RCC 7860 (cell line): ENCODE results near the gene TMBIM1.

Source experiments
- DNase-seq: peaks from one replicate; pipeline ENCODE4 v3.0.0-alpha.2; 2015; ENCODE audit warnings: low spot score
- FAIRE-seq: peaks from 2 replicates; lab custom pipeline; 2012; peaks lifted over from hg19 to GRCh38; lab: Jason Lieb, UNC

TMBIM1 gene, protein sequence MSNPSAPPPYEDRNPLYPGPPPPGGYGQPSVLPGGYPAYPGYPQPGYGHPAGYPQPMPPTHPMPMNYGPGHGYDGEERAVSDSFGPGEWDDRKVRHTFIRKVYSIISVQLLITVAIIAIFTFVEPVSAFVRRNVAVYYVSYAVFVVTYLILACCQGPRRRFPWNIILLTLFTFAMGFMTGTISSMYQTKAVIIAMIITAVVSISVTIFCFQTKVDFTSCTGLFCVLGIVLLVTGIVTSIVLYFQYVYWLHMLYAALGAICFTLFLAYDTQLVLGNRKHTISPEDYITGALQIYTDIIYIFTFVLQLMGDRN

DNA sequence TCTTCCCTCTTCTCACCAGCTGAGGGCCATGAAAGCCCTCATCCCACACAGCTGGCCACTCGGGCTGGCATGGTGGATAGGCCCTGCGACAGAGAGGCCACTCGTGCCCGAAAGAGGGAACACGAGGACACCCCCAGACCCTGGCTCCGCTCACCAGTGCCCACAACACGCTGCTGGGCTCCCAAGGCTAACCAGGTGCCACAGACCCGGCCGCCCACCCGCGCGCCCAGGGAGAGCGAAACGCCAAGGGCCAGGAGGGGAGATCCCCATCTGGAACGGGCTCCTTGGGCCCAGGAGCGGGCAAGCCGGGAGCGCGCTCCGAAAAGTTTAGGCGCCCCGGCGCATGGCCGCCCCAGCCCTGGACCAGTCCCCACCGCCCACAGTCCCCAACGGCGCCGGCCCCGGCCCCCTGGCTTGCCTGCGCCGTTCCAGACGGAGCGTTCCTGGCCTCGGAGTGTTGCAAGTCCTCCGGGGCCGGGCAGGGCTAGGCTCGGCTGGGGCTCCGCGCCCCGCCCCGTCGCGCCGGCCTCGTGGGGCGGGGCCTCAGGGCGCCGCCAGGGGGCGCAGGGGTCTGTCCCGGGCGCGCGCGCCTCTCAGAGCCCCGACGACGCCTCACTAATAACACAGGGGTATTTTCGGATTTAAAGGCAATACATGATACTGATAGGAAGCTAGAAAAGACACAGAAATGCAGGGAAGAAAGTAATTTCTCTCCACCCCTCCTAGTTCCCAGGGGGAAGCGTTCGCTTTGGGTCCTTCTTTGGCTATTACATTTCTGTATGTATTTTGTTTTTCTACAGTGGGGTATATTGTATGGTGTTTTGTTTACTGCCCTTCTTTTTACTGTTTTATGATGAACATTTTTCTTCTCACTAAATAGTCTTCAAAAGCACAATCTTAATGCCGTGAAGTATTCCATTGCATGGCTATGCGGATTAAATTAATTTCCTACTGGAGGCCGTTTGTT lies at the start of gene TMBIM1:
Gene TMBIM1 (minus strand): TSS at position 456 of the 967 bp plus-strand sequence. CDS start 10,362 bp downstream, outside the sequence.
- peak; percentile 38 for DNase-seq
- FAIRE-seq: no peak

DNA sequence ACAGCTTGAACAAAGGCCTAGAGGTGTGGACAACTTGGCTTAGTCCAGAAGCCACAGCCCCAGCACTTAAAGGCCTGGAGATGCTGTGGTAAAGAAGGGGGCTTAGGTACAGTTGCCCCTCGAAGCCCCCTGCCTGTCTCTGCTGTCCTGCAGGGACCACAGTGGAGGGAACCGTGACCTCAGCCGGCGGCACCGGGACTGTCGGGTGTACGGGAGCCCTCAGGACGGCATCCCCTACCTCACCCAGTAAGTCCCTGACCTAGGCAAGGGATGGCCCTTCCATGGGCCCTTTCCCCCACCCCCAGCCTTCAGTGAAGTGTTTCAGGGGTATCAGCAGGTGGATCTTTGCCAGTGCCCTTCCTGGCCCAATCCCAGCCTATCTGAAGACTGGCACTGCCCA lies 49.1 kb upstream of the TMBIM1 start:
- no peak for FAIRE-seq

GRCh38 chr2:218340656-218341055 lies 48.4 kb upstream of the TMBIM1 start:
- FAIRE-seq: no peak
- DNase-seq: no peak

More for the DNA sequence above, 49.1 kb upstream of the TMBIM1 start:
- DNase-seq: no peak

- no peak for FAIRE-seq
- DNase-seq: no peak
Observed at GRCh38 chr2:218334531-218334930, 42.2 kb upstream of the TMBIM1 start.

DNA sequence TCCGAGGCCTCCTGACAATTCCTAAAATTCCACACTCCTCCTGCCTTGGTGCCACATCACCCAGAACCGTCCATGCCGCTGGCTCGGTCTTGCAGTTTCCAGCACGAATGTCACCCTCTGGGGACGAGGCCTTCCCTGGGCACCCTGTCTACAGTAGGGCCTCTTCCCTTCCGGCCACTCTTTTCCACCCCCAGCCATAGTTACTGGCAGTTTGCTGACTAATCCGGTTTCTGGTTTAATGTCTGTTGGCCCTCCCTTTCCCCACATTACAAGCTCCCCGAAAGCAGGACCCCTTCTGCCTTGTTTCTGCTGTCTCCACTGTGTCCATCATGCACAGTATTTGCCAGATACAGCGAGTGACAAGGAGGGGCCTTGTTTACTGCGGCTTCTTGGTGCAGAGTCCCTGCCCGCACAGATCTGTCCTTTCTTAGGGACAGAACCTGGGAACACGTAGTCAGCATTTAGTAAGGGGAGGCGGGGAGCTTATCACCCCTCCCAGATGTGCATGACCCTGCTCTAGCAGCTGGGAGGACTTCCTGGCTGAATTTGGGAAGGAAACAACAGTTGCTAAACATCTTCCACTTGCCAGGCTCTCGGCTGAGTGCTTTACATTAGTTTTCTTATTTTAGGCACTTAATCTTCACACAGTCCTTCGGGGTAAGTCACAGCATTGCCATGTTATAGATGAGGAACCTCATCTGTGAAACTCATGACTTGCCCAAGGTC lies 40.8 kb upstream of the TMBIM1 start:
- no peak for FAIRE-seq
- DNase-seq: no peak

DNA sequence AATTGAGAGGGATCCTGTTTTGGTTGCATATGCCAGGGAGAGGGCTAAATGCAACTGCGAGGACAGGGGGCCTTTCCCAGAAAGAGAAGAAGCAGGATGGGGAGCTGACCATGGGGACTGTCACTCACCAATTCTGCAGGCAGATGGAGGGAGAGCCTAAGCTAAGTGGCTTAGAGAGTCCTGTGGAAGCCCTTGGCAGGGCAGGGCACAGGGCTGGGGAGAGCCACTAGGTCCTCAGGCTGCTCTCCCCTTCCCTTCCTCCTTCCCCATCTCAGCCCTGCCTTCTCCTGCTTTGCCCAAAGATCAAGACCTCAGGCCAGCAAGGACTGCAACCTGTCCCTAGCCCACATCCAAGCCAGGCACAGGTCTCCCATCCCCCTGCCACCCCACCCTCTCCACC lies 40.0 kb upstream of the TMBIM1 start:
- FAIRE-seq: no peak
- DNase-seq: no peak

GRCh38 chr2:218331745-218332144 lies 39.4 kb upstream of the TMBIM1 start:
- no peak for FAIRE-seq
- no peak for DNase-seq

DNA sequence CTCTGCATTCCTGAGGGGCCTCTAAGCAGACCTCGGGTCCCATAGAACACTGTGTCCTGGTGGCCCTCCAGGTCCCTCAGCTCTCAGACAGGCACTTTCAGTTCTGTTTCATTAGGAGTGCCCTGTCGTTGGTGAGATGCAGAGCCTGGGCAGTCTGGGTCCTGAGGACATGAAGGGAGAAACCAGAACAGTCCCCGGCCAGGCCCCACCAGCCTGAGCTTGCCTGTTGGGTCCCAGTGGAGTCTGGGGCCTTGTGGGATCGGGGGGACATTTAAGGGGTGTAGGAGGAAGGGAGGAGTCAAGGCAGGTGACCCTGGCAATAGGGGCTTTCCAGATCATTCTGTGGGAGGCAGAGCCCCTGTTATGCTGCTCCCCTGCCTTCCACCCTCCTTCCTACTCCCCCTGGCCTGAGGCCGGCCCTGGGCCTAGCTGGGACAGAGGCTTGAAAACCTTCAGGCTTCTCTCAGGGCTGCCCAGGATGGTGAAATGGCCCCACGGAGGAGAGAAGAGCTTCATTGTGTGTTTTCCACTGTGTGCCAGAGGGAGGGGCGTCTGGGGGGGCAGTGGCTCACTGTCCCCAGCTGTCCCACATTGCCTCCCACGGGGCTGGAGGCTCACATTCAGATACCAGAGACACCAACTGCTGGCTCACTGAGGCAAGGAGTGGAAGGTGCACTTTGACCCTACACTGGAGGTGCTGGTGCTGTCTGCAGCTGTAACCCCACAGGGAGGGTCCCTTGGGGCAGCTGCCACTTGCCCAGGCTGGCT lies 37.7 kb upstream of the TMBIM1 start:
- DNase-seq (no peak), FAIRE-seq (no peak)

GRCh38 chr2:218329027-218329825 lies 36.9 kb upstream of the TMBIM1 start:
- DNase-seq (no peak), FAIRE-seq (no peak)

DNA sequence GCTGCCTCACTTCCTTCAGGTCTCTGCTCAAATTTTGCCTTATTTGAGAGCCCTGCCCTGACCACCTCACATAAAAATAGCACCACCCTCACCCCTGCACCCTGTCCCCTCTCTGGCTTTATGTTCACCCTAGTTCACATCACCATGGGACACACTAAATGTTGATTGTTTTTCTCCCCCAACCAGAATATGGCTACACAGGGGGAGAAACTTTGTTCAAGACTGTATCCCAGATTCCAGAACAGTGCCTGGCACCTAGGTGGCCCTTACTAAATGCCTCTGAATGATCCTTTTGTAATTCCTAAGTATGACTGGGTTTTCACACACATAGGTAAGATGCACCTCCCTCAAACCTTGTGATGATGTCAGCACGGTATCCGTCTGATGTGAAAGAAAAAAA lies 36.0 kb upstream of the TMBIM1 start:
- no peak for FAIRE-seq
- no peak for DNase-seq

DNA sequence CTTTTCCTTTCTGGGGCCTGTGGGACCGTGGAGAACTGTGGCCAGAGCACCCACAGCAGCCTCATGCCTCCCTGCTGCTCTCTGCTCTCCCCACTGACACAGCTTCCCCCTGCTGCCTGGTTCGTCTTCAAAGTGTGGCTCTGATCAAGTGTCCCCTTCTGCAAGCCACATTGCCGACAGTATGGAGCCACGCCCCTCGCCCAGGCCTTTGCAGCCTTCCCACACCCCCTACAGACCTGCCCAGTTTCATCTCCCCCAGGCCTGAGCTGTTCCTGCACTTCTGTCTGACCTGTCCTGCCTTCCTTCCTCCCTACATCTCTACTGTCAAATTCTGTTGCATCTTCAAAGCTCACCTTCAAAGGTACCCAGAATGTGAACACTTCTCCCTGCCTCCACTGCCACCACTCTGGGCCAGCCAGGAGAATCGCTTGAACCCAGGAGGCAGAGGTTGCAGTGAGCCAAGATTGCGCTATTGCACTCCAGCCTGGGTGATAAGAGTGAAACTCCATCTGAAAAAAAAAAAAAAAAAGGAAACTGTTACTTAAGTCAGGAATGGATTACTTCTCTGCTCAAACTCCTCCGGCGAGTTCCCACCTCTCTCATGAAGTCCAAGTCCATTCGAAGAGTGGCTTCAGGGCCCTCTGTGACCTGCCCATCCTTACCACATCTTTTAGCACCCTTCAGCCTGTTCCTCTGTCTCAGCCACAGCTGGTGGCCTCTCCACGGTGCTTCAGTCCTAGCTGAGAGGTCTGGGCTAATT lies 35.3 kb upstream of the TMBIM1 start:
- FAIRE-seq (no peak), DNase-seq (no peak)

DNA sequence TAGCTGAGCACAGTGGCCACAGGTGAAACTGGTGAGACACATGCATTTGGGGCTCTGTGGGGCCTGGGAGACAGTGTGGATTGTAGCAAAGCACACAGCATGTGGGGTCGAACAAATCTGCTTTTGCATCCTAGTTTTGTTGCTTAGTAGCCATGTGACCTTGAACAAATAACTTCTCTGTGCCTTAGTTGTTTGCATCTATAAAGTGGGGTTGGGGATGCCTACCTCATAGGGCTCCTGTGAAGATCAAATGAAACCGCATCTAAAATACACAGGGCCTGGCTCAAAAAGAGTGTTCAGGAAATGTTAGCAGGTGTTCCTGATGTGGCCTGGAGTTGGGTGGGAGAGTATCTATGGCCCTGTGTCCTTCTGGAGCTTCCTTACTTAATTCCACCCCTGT lies 34.0 kb upstream of the TMBIM1 start:
- FAIRE-seq (no peak), DNase-seq (no peak)

GRCh38 chr2:218325566-218326160 lies 33.4 kb upstream of the TMBIM1 start:
- DNase-seq (no peak), FAIRE-seq (no peak)

DNA sequence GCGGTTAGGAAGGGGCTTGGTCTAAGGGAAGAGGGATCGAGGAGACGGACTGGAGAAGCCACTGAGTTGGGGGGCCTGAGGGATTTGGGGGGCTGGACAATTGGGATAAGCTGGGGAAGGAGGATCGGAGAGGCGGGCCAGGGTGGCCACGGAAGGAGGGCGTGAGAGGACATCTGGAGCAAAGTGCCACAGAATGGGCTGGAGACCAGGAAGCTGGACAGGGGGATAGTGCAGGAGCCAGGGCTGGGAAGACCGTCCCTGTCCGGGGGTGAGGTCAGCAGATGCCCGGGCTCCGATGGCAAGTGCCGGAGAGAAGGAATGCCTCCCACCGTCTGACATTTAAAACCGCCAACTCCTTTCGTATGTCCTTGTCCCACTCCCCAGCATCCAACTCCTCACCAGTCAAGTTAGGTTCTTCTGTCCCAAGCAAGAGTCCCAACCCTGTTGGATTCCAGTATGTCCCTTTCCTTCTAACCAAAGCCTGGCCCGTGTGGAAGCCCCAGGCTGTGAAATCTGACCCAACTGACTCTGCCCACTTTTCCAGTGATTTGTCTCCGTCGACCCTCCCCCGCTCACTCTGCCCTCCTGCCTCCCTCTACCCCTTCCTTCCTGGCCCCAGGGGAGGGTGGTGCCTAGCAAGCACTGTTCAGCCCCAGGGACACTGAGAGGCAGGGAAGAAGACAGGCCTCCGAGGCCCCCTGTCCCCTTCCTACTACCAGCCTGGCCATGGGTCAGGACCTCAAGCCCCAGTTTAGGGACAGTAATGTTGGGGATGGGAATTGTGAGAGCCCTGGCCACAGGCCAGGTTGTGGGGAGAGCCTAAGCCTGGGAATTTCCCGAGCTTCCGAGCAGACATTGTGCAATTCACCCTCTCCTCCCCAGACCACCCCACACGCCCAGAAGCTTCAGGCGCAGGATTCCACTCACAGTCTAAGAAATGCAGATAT lies 31.5 kb upstream of the TMBIM1 start:
- FAIRE-seq: peak; percentile 34
- peak; percentile 68 for DNase-seq

- FAIRE-seq: peak; percentile 82
- peak; percentile 93 for DNase-seq
Observed at GRCh38 chr2:218322768-218323525, 30.6 kb upstream of the TMBIM1 start.

GRCh38 chr2:218320704-218321336 lies 28.5 kb upstream of the TMBIM1 start:
- DNase-seq (no peak), FAIRE-seq (no peak)
